DOHH2 (cell line): ENCODE data around the gene TSSK2.
A peak's percentile ranks its signal among the peaks of the same experiment; 100 is the strongest.

Experiments
- H3F3A ChIP-seq: fragments of 200-600 bp; sonication (generic), shearing (Covaris generic); 2 replicates; pipeline ENCODE4 v1.6.0; 2016; ENCODE audit warnings: antibody characterized with exemption, mild to moderate bottlenecking; ENCODE audit not compliant: control insufficient read depth, insufficient read depth
- H3K27ac ChIP-seq: fragments of 200-600 bp; sonication (generic); 2 replicates; pipeline ENCODE4 v1.5.1; 2014; ENCODE audit warnings: low read depth, mild to moderate bottlenecking, low read length, moderate library complexity
- H3K27me3 ChIP-seq: fragments of 200-600 bp; sonication (generic); 2 replicates; pipeline ENCODE4 v1.6.1; 2014; ENCODE audit warnings: mild to moderate bottlenecking, low read length, mixed read lengths; ENCODE audit not compliant: control insufficient read depth
- H3K36me3 ChIP-seq: fragments of 200-600 bp; sonication (generic); 2 replicates; pipeline ENCODE4 v1.6.1; 2014; ENCODE audit warnings: mild to moderate bottlenecking, low read length, moderate library complexity, mixed read lengths; ENCODE audit not compliant: control insufficient read depth
- H3K4me1 ChIP-seq: fragments of 200-600 bp; sonication (generic); 2 replicates; pipeline ENCODE4 v1.6.1; 2014; ENCODE audit warnings: mild to moderate bottlenecking, low read length, mixed read lengths; ENCODE audit not compliant: control insufficient read depth
- H3K4me2 ChIP-seq: fragments of 200-600 bp; sonication (generic); 2 replicates; pipeline ENCODE4 v1.6.0; 2014; ENCODE audit warnings: mild to moderate bottlenecking, low read length, moderate library complexity
- H3K4me3 ChIP-seq: fragments of 200-600 bp; sonication (generic); 2 replicates; pipeline ENCODE4 v1.5.1; 2014; ENCODE audit warnings: mild to moderate bottlenecking, low read length, mixed read lengths
- H3K79me2 ChIP-seq: fragments of 200-600 bp; sonication (generic); 2 replicates; pipeline ENCODE4 v1.6.1; 2014; ENCODE audit warnings: mild to moderate bottlenecking, low read length, mixed read lengths; ENCODE audit not compliant: control insufficient read depth
- H3K9me2 ChIP-seq: fragments of 200-600 bp; sonication (generic); replicated peaks from 2 replicates; pipeline ENCODE4 v1.6.1; 2014; ENCODE audit warnings: mild to moderate bottlenecking, low read length, mixed read lengths; ENCODE audit not compliant: control insufficient read depth
- H3K9me3 ChIP-seq: fragments of 200-600 bp; sonication (generic); 2 replicates; pipeline ENCODE4 v1.6.1; 2014; ENCODE audit warnings: antibody characterized with exemption, low read length, mixed read lengths; ENCODE audit not compliant: control insufficient read depth, insufficient read depth
- H4K20me1 ChIP-seq: fragments of 200-600 bp; sonication (generic); 2 replicates; pipeline ENCODE4 v1.6.0; 2014; ENCODE audit warnings: low read depth, mild to moderate bottlenecking, antibody characterized with exemption, low read length, moderate library complexity; ENCODE audit not compliant: control insufficient read depth, insufficient read depth
- CTCF ChIP-seq: fragments of 200-600 bp; sonication (generic); IDR thresholded peaks from one replicate; pipeline ENCODE4 v1.5.1; 2014; ENCODE audit warnings: antibody characterized with exemption, mild to moderate bottlenecking, low read depth, low read length; ENCODE audit not compliant: poor library complexity, severe bottlenecking
- EZH2phosphoT487 ChIP-seq: fragments of 200-600 bp; sonication (generic); IDR thresholded peaks from 2 replicates; pipeline ENCODE4 v1.6.1; 2017; ENCODE audit warnings: borderline replicate concordance, mild to moderate bottlenecking, antibody characterized with exemption, low read length, moderate library complexity, mixed read lengths

Gene TSSK2

GRCh38 chr22:19121631-19122142, 9.4 kb upstream of the TSSK2 start:
- H3K79me2 ChIP-seq: peaks cover 55% of the 10 kb centered on the region
- H3F3A ChIP-seq: peaks cover 3% of the 10 kb centered on the region; the same call in 1 of the 2 replicates
- H4K20me1 ChIP-seq: peaks cover 29% of the 10 kb centered on the region
- no peak overlapping the region; the same call in 1 of the 2 replicates for H3K27ac ChIP-seq
- no peaks in the 10 kb centered on the region for H3K9me3 ChIP-seq
- peak overlapping the region; percentile 85 for H3K4me3 ChIP-seq
- peak overlapping the region; percentile 76 for H3K4me2 ChIP-seq
- no peaks in the 10 kb centered on the region for H3K9me2 ChIP-seq
- TF ChIP-seq EZH2phosphoT487 (no peak), CTCF (no peak)
- peaks cover 50% of the 10 kb centered on the region for H3K4me1 ChIP-seq
- H3K27me3 ChIP-seq: no peaks in the 10 kb centered on the region
- H3K36me3 ChIP-seq: peaks cover 8% of the 10 kb centered on the region

- no peak for TF ChIP-seq EZH2phosphoT487
- no peak for TF ChIP-seq CTCF
- H3K9me2 ChIP-seq: no peaks in the 10 kb centered on the region
- H3K36me3 ChIP-seq: peaks cover 5% of the 10 kb centered on the region
- H3K4me2 ChIP-seq: peak within 1 kb of the TSS; percentile 76
- H3K4me3 ChIP-seq: peak within 1 kb of the TSS; percentile 85
- H3K79me2 ChIP-seq: peaks cover 49% of the 10 kb centered on the region
- H4K20me1 ChIP-seq: peaks cover 24% of the 10 kb centered on the region
- peaks cover 45% of the 10 kb centered on the region for H3K4me1 ChIP-seq
- H3K27me3 ChIP-seq: no peaks in the 10 kb centered on the region
- H3K27ac ChIP-seq: no peak within 1 kb of the TSS; the same call in 1 of the 2 replicates
- no peaks in the 10 kb centered on the region for H3K9me3 ChIP-seq
- peaks cover 3% of the 10 kb centered on the region; the same call in 1 of the 2 replicates for H3F3A ChIP-seq
Measured at GRCh38 chr22:19122143-19122751, 8.9 kb upstream of the TSSK2 start, which contains the start of gene DGCR2. Gene DGCR2, minus strand, starts transcription at chr22:19122412. Its CDS starts 206 bp downstream, at chr22:19122206.

GRCh38 chr22:19122752-19123492, 8.2 kb upstream of the TSSK2 start:
- Histone ChIP-seq H3K9me2 (no peaks in the 10 kb centered on the region), H3K79me2 (peaks cover 43% of the 10 kb centered on the region), H4K20me1 (peaks cover 17% of the 10 kb centered on the region; the same call in 1 of the 2 replicates), H3F3A (peaks cover 3% of the 10 kb centered on the region; the same call in 1 of the 2 replicates), H3K27me3 (no peaks in the 10 kb centered on the region), H3K9me3 (no peaks in the 10 kb centered on the region), H3K4me2 (peak overlapping the region; percentile 74), H3K36me3 (peaks cover 5% of the 10 kb centered on the region), H3K27ac (no peak overlapping the region), H3K4me1 (peaks cover 38% of the 10 kb centered on the region), H3K4me3 (peak overlapping the region; percentile 85)
- TF ChIP-seq EZH2phosphoT487 (no peak), CTCF (no peak)
